Lower lobe of right lung (tissue), 2 donors: ENCODE measurements around the gene GRAP2. TPM values are rescaled to one million over a fixed set of nuclear protein-coding genes. Genes with fewer than 3 reads are reported as not detected.

ENCODE experiments used
- ATAC-seq, 2 donors: fragments of 200-7000 bp; cut with Tn5 transposase; one replicate each; pipeline ENCODE4 v1.9.1; 2020 to 2022; ENCODE audit warnings: mild to moderate bottlenecking in 2 of 2, moderate library complexity in 2 of 2
- DNase-seq: peaks from one replicate; pipeline ENCODE4 v3.0.0-alpha.2; 2020
- H3K27ac ChIP-seq: fragments of 200-600 bp; one replicate; pipeline ENCODE4 v1.8.0; 2022
- H3K27me3 ChIP-seq: fragments of 200-600 bp; one replicate; pipeline ENCODE4 v1.8.0; 2022; ENCODE audit warnings: low read depth
- H3K36me3 ChIP-seq: fragments of 200-600 bp; one replicate; pipeline ENCODE4 v1.8.0; 2022; ENCODE audit warnings: mild to moderate bottlenecking
- H3K4me1 ChIP-seq: fragments of 200-600 bp; one replicate; pipeline ENCODE4 v1.8.0; 2022
- H3K4me3 ChIP-seq: fragments of 200-600 bp; one replicate; pipeline ENCODE4 v1.8.0; 2022; ENCODE audit warnings: mild to moderate bottlenecking
- H3K9me3 ChIP-seq: fragments of 200-600 bp; one replicate; pipeline ENCODE4 v1.8.0; 2022
- CTCF ChIP-seq: fragments of 200-600 bp; IDR thresholded peaks from one replicate; pipeline ENCODE4 v1.8.0; 2022; ENCODE audit warnings: antibody characterized with exemption, mild to moderate bottlenecking
- intact Hi-C: fragments of 100-400 bp; cut with DNase I; formaldehyde crosslinking; loops from one replicate; pipeline ENCODE4 v1.11.0; 2022
- total RNA-seq: library from RNA; stranded (reverse); fragmentation: NEBNext Ultra II Directional; extraction: Animal tissue kit (Norgen Biotek cat#: 25700); gene quantifications from one replicate; pipeline ENCODE4 v1.2.1, GENCODE V29; 2021
- donor health status: DM: no; HTN: yes; CAD: no; lungs with severe emphysema.

Gene GRAP2
- total RNA-seq, 1 donor from 2014 or later: 9.5 TPM

DNA sequence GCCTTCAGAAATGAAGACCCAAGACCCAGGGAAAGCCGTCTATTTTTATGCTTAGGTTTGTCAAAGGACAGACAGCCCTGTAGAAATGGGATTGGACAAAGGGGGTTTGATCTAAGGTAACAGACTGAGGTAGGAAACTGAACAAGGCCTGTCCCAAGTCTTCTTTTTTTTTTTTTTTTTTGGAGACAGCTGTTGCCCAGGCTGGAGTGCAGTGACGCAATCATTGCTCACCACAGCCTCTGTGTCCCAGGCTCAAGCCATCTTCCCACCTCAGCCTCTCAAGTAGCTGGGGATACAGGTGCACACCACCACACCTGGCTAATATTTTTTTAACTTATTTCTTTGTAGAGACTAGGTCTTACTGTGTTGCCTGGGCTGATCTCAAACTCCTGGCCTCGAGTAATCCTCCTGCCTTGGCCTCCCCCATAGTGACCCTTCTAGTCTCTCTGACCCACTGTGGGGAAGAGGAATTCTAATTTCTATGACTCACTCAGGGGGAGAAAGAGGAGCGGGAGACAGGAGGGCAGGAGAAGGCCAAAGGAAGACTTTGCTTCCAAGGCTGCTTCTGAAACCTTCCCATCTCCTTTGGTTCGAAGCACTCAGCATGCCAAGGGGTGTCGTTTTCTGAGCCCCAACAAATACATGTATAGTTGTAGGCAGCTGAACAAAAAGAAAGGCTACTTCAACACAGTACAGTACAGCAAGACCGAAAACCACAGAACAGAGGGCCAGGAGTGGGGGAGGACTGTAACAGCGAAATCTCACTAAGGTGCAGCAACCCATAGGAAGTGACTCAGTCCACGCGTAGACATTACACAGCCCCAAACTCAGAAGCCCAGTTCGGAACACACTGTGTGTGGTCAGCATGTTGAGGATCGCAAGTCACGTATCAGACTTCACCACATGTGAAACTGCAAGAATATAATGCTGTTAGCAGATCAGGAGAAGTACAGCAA, 60.2 kb downstream of the GRAP2 start:
- Histone ChIP-seq H3K27me3 (peaks cover 15% of the 10 kb centered on the region), H3K9me3 (no peaks in the 10 kb centered on the region), H3K4me1 (peaks cover 11% of the 10 kb centered on the region), H3K4me3 (no peak overlapping the region), H3K36me3 (no peaks in the 10 kb centered on the region), H3K27ac (no peak overlapping the region)
- no peak for DNase-seq
- intact Hi-C loops: no loop called here
- TF ChIP-seq CTCF: no peak
- peak; percentile 85 to 91 for ATAC-seq

GRCh38 chr22:39962071-39962470, 61.2 kb downstream of the GRAP2 start:
- Histone ChIP-seq H3K4me3 (no peak overlapping the region), H3K27ac (no peak overlapping the region), H3K27me3 (peaks cover 15% of the 10 kb centered on the region), H3K4me1 (peaks cover 8% of the 10 kb centered on the region), H3K36me3 (no peaks in the 10 kb centered on the region), H3K9me3 (no peaks in the 10 kb centered on the region)
- intact Hi-C loops: no loop called here
- TF ChIP-seq CTCF: no peak
- ATAC-seq (no peak), DNase-seq (no peak)

- ATAC-seq (no peak), DNase-seq (no peak)
- Histone ChIP-seq H3K9me3 (no peaks in the 10 kb centered on the region), H3K27ac (no peak overlapping the region), H3K36me3 (no peaks in the 10 kb centered on the region), H3K27me3 (peaks cover 5% of the 10 kb centered on the region), H3K4me3 (no peak overlapping the region), H3K4me1 (no peaks in the 10 kb centered on the region)
- no peak for TF ChIP-seq CTCF
- intact Hi-C loops: no loop called here
Measured at GRCh38 chr22:39965748-39966147, 64.9 kb downstream of the GRAP2 start.

GRCh38 chr22:39966470-39966869, 65.6 kb downstream of the GRAP2 start:
- Histone ChIP-seq H3K36me3 (no peaks in the 10 kb centered on the region), H3K27ac (no peak overlapping the region), H3K4me1 (no peaks in the 10 kb centered on the region), H3K4me3 (no peak overlapping the region), H3K9me3 (no peaks in the 10 kb centered on the region), H3K27me3 (peaks cover 10% of the 10 kb centered on the region)
- DNase-seq: no peak
- TF ChIP-seq CTCF: no peak
- intact Hi-C loops: no loop called here
- no peak for ATAC-seq

DNA sequence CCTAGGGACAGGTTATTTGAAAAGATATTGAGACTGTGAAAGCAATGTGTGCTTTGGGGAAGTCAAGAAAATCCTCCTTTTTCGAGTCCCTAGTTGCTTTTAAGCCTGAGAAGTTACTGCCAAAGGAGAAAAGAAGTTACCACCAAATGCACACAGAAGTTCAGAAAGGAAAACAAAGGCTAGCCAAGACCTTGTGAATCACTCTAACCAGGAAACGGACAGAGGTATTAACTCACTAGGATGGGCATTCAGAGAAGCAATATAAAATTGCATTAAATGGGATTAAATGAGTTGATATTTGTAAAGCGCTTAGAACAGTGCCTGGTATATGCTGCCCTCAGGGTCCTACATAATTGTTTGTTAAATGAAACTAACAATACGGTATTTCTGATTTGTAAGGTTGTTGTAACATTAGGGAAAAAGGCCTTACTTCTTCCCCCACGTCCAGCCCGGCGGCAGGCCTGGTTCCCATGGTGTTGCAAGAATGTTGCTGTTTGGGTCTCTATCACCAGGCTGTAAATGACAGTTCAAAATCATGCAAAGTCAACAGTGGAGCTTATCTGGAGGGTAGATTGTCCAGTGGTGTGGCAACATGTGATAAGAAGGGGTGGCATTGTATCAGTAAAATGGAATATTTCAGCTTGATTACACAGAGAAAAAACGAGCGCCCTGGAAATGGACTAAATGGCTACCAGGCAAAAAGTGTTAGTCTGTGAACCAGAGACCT, 66.4 kb downstream of the GRAP2 start:
- H3K36me3 ChIP-seq: no peaks in the 10 kb centered on the region
- no peak overlapping the region for H3K4me3 ChIP-seq
- DNase-seq (no peak), ATAC-seq (no peak)
- no peak for TF ChIP-seq CTCF
- peaks cover 16% of the 10 kb centered on the region for H3K27me3 ChIP-seq
- no peak overlapping the region for H3K27ac ChIP-seq
- H3K4me1 ChIP-seq: no peaks in the 10 kb centered on the region
- H3K9me3 ChIP-seq: no peaks in the 10 kb centered on the region
- intact Hi-C loops: no loop called here
